OCI-M1 (cell line): ENCODE measurements around the gene CCT8.

ENCODE experiments used
- DNase-seq: peaks from one replicate; lab custom pipeline; 2025; lab: John Stamatoyannopoulos, UW

Gene CCT8, protein sequence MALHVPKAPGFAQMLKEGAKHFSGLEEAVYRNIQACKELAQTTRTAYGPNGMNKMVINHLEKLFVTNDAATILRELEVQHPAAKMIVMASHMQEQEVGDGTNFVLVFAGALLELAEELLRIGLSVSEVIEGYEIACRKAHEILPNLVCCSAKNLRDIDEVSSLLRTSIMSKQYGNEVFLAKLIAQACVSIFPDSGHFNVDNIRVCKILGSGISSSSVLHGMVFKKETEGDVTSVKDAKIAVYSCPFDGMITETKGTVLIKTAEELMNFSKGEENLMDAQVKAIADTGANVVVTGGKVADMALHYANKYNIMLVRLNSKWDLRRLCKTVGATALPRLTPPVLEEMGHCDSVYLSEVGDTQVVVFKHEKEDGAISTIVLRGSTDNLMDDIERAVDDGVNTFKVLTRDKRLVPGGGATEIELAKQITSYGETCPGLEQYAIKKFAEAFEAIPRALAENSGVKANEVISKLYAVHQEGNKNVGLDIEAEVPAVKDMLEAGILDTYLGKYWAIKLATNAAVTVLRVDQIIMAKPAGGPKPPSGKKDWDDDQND

DNA sequence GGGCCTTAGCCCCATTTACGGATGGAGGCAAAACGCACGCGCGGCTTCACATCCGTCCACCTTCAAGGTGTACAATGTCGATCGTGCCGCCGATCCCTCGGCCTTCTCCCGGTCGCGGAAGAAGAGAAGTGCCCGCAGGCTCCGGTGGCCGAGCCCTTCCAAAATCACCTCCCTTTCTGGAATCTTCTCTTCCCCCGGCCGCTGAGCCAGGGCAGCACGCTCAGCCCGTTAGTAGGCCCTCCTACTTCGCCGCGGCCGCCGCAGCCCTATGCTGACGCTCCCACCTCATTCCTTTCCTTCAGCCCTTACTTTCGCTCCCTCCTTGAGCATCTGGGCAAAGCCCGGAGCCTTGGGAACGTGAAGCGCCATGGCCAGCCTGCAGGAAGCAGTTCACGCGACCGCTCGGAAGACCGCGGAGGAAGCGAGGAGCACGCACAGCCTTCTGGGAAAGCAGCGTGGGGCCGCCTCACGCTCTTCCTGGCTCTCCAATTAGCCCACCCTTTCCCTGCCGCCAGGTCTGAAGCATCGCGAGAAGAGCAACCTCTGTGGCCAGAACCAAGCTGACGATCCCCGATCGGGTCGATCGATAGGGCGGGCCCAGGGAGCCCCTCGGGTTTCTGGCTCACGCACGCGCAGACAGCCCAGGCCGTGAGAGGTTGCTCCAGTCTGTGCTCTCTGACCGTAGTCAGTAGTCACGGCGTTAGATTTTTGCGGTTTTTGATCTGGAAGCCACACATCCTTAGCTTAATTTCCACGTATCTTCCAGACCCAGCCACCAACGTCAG lies at the start of gene CCT8:
Gene CCT8 (minus strand): TSS at position 427 of the 785 bp plus-strand sequence. CDS start 58 bp downstream, at position 369.
- DNase-seq, result peak; percentile 99

DNA sequence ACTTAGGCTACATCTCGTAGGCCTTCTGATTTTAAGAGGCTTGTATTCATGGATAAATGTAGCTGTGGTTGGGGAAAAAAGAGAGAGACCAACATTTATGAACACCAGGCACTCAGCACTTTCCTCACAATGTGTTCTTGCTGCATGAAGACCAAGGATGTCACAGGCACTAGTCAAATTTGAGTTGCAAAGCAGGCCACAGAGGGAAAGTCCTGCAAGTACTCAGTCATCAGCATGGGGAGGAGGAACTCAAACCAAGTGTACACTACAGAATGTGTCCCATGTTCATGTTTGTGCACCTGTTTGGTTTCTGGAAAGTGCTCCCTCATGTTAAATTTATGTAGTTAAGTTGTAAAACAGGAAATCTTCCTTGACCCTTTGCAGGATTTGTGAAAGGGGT lies 48.3 kb upstream of the CCT8 start:
- no peak for DNase-seq

DNA sequence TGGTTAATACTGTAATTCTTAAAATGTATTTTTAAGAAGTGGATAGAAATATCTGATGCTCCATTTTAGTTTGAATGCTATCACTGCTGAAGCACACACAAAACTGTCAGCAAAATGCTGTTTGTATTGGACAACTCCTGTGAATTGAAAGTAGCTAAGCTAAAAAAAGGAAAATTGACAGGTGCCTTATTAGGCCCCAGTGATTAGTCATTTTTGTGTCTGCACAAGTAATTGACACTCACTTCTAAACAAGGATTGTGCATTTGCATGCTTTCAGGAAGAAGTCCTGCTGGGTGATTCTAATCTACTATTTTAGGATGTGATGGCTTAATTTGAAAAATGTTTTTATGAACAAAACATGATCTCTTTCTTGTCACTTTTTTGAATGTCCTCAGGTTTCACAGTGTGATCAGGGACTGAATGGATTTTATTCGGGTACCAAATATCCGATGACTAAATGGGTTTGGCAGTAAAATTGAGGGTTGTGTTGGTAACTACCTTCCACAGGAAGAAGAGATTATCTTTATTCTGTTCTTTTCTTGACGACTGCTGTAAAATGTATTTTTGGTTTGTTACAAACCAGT lies 44.0 kb upstream of the CCT8 start:
- no peak for DNase-seq

DNA sequence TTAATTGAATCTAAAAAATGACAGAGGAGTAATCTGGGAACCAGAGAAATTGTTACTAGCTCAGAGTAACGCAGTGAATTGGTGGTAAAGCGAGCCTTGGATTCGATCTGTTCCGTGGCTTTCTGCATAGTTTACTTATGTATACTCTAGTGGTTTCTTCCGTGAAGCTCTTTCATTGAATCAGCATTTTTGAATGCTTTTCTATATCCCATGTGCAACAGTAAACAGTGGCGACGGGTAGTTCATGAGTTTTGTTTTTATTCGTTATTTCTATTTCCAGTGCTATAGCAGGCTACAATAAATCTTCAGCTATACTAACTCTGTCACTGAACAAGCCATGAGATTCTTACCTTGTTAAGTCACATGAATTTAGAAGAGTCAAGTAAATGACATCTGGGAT lies 42.5 kb upstream of the CCT8 start:
- no peak for DNase-seq

DNA sequence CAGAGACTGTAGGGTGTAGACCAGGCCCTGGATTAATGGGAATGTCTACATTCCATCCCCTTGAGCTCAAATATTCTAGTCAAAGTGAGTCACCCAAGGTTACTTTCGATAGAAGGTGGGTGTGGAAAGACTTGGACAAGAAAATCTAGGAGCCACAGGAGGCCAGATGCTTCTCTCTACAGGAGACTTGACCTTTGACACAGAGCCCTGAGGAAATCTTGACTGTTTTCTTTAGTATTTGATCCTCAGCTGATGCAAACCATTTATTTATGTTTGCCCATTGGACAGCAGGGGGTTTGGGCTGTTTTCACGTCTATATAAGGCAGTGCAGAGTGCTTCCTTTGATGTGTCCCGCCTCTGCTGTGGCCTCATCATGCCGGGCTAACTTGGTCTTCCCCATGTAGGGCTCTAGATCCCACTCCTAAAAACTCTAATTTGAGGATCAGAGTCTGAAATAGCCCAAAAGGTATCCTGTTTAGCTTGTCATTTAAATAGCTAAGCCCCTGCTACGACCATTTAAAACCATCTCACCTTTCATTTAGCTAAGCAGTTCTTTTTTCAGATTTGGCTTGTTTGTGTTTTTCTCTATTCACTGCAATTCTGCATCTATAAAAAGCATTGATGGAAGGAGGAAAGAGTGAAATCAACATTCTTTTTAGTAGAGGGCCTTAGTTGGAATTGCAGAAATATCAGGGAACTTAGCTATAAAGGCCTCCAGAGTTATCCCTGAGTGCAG lies 41.5 kb upstream of the CCT8 start:
- no peak for DNase-seq

DNA sequence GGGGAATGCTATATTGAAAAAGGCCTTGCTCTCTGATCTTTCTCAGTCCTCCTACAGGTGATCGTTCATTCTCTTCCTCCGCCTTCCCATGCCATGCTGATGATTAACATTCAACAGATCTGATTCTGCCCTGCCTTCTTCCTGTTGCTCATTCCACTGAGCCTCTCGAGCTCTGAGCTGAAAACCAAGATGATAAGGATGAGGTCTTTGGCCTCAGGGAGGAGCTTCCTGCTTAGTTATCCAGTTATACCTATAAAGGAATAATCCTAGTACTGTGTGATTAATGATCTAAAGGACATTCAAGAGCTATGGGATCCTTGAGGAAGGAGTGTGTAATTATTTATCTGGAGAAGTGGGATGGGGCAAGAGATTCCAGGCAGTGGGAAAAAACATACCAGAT lies 31.8 kb upstream of the CCT8 start:
- DNase-seq, result no peak

DNA sequence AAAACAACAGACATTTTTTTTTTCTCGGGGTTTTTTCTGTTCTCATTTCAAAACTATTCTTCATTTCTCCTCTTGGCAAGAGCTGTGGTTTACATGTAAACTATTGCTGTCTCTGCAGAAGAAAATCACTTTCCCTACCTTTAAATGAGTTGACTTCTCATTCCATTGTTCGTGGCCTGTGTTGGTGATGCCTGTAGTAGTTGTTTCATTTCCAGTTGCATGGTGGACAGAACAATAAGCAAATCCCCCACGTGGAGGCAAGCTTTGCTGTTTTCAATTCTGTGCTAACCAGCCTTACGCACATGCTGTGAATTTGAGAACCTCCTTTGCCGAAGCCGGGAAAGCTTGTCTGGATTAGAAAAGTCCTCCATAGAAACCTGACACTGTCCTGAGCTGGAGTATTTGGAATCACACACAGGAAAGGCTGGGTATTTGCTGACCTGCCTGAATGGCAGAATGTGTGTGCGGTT lies 30.8 kb upstream of the CCT8 start:
- no peak for DNase-seq

DNA sequence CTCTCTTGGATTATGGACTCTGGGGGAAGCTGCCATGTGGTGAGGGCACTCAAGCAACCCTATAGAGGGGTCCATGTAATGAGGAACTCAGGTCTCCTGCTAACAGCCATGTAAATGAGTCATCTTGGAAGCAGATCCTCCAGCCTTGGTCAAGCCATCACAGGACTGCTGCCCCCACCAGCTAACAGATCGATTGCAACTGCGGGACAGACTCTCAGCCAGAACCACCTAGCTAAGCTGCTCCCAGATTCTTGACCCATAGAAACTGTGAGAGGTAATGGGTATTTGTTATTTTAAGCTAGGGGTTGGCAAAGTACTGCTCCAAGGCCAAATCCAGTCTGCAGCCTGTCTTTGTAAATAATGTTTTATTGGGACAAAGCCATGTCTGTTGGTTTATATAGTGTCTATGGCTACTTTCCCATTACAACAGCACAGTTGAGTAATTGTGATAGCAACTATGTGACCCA lies 29.4 kb upstream of the CCT8 start:
- no peak for DNase-seq

DNA sequence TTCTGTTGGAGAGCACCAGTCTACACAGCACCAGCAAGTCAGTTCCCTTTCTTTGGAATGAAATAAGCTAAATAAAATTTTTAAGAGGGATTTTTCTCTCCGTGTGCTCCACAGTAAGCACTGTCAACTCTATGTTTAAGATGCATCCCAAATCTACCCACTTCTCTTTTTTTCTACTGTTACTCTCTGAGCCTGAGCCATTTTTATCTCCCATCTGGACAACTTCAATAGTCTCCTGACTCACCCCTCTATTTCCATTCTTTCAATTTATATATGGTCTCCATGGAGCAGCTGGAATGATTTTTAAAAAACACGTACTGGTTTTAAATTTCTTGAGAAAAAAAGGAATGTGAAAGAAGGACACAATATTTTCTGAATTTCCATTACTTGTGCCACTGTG lies 24.7 kb upstream of the CCT8 start:
- DNase-seq, result peak; percentile 38

DNA sequence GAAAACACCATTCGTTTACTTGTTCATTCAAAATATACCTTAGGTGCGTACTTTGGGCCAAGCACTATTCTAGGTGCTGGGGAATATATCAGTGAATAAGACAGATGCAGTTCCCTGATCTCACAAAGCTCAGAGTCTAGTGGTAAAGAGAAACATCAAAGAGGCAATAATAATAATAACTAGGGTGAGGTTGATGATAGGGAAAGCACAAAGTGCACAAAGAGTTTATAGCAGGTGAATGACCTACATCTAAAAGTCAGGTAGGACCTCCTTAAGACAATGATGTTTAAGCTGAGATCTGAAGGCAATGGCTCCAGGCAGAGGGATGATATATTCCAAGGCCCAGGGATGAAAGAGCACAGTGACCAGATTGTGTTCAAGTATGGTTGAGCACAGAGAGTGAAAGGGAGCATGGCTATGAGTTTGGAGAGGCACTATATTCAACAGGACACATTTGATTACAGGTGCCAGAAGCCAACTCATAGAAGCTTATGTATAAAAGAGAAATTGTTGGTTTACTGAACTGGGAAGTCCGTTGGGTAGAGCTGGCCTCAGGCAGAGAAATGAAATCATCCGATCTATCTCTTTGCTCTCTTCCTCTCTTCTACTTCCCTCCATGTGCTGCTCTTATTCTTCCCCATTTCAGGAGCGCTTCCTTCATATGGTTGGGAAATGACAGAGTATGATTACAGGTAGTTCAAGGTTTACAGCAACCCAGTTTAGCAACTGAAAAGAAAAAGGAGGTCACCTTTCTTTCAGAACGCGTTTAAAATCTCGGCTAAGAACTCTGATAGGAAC lies 23.0 kb upstream of the CCT8 start:
- DNase-seq, result no peak

DNA sequence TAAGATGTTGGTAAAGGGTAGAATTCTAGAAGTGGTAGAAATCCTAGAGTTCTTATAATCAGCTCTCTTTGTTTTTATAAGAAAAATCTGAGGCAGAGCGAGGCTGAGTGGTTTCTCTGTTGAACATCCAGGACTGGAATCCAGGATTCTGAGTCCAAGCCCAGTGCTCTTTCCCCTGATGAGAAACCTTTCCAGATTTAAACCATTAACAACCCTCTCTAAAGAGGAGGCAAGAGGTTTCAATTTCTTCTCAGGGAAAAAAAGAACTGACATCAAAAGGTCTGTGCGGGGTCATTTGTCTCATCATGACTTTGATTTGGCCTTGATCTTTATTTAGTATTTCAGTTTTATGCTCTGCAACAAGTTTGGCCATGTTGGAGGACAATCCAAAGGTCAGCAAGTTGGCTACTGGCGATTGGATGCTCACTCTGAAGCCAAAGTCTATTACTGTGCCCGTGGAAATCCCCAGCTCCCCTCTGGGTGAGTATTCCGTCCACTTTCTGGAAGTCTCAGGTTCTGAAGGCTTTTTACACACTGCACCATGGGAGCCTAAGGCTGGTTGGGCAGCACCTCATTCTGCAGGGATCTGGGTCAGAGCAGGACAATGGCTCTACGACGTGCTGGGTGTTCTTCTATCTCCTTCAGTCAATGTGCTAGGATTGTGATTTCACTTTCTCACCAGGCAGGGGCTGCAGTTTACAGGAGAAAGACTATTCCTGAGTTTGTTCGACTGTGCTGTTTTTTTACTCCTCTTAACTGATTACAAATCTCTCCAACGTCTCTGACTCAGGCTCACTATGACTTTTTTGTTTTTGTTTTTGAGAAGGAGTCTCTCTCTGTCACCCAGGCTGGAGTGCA lies 18.9 kb upstream of the CCT8 start:
- DNase-seq, result no peak

DNA sequence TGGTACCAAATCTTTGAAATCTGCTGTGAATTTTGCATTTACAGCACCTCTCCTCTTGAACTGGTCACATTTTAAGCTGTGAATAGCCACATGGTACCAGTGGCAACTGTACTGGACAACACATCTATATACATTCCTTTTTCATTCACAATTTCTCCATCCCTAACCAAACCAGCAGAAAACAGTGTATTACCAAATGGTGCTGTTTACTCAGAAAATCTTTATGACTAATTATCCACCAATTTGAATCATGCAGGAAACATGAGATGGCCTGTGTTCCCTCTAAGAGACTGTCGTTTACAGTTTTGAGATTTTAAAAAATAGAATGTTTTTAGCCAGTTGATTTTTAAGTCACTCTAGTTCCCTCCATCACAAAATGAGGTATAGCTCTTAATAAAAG lies 17.6 kb upstream of the CCT8 start:
- DNase-seq, result no peak

DNA sequence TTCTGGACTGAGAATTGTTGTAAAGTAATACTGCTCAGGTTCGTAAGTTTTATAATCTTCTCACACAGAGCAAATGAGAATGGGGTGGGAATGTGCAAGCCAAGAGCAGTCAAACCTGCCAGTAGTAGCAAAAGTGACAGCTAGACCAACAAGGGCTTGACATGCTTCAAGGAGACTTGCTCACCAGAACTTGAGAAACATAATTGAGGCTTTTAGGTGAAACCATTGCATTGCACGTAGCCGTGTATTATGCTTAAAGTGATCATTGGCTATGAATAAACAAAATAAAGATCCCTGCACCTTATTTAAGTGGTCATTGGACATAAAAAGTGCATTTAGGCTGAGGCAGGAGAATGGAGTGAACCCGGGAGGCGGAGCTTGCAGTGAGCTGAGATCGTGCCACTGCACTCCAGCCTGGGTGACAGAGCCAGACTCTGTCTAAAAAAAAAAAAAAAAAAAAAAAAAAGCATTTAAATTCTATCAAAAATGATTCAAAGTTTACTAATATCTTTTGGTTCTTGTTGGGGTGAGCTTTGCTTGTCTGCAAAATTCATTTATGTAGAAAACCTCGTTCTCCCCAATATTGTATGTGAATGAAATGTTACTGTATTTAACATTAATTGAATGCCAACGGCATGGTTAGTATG lies 11.8 kb upstream of the CCT8 start:
- no peak for DNase-seq

DNA sequence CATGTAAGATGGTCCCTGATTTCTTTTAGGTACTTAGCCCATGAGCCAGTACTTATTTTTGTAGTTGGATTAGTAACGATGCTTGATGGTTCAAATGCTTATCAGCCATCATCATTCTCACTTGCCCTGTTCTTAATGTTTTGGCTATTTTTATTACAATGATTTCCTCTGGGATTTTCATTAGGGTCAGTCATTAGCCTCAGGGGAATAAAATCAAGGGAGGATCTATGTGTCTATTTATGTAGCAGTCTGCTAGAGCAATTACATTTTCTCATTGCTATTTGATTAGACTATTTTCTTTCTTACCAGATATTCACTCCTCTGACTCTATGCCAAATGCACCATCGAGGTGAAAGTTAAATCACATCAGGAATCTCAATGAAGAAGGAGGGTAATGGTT lies 10.9 kb upstream of the CCT8 start:
- no peak for DNase-seq

DNA sequence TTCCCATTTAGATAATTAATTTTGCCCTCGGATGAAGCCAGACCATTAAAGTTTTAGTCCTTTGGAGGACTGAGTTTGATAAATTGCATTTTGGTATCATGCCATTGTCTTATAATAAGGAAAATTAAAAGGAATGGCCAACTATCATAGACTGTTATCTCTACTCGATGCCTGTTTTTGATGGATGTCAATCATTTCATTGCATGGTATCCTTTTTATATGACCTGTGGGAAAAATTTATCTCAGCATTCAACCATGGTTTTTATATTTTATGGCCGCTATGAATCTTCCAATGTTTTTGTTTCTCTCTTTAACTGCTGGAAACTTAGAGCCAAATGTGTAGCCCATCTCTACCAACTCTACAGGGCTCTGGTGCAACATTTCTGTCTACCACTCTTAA lies 9.9 kb upstream of the CCT8 start:
- no peak for DNase-seq

DNA sequence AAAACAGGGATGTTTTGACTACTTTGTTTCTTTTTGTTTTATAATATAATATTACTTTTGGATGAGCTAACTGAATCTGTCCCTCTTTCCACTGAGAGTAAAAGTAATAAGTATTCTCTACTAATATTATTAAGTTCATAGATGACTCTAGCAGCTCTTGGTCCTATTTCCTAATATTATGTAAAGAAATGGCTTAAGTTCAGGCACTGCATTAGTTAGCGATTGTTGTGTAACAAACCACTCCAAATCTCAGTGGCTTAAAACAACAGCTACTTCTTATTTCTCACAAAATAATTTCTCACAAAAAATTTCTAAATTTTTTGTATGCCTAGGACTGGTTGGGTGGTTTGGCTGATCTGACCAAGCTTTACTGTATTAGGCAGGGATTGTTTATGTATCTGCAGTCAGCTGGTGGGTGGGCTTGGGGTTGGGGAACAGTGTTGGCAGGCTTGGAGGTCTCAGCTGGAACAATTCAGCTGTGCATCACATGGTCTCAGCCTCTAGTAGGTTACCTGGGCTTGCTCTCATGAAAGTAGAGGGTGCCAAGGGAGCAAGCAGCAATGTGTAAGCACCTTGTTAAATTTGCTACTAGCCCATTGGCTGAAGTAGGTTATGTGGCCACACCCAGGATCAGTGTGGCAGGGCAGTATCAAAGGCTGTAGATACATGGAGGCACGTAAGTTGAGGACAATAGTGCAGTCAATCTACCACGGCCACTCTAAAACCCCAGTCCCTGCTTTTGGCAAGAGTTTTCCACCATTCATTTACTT lies 8.8 kb upstream of the CCT8 start:
- DNase-seq, result no peak

DNA sequence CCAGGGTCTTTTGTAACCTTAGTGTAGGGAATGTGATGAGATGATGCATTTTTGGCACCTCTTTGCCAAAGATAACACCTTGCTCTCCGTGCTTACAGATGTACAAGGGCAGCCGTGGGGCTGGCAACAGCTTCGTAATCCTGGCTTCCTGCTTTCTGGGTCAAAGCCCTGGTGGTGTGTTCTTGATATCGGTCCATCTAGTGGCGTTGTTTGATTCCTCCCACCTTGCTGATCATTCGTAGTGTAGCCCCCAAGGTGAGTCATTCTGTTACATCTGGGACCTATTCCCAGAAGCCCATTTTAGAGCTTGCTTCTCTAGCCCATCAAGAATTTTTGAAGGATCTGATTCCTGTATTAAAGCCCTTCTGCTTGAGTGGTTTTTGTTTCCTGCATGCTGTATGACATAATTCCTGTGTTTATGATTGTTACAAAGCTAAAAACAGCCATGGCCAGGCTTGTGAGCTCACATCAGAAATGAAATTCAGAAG lies 7.0 kb upstream of the CCT8 start:
- DNase-seq, result no peak
